Colonic mucosa (tissue), 4 donors: ENCODE data around the gene MROH8. TPM values are rescaled to one million over a fixed set of nuclear protein-coding genes. Genes with fewer than 3 reads are reported as not detected.

Experiments
- DNase-seq: peaks from one replicate; pipeline ENCODE4 v3.0.0-alpha.2; 2020
- H3K27ac ChIP-seq: fragments of 200-600 bp; one replicate; pipeline ENCODE4 v1.8.0; 2021
- H3K27me3 ChIP-seq: fragments of 200-600 bp; one replicate; pipeline ENCODE4 v1.8.0; 2021
- H3K36me3 ChIP-seq: fragments of 200-600 bp; one replicate; pipeline ENCODE4 v1.8.0; 2021
- H3K4me1 ChIP-seq: fragments of 200-600 bp; one replicate; pipeline ENCODE4 v1.8.0; 2021; ENCODE audit warnings: mild to moderate bottlenecking
- H3K4me3 ChIP-seq: fragments of 200-600 bp; one replicate; pipeline ENCODE4 v1.8.0; 2021
- H3K9ac ChIP-seq, 2 donors: one replicate each; pipeline ENCODE4 v1.7.0; 2013; ENCODE audit warnings: control low read depth in 2 of 2, low read depth in 2 of 2, low read length in 2 of 2
- H3K9me3 ChIP-seq: fragments of 200-600 bp; one replicate; pipeline ENCODE4 v1.8.0; 2021
- intact Hi-C: fragments of 100-400 bp; cut with DNase I; formaldehyde crosslinking; loops from one replicate; pipeline ENCODE4 v1.14.1; 2022
- total RNA-seq, 2 donors: library from RNA; stranded (reverse); fragmentation: NEBNext Ultra II Directional in 1 of 2; extraction: Animal tissue kit (Norgen Biotek cat#: 25700) in 1 of 2; gene quantifications; one replicate each; pipeline ENCODE4 v1.2.1, GENCODE V29; 2021
- TF ChIP-seq, protein P1 (sequence below): fragments of 200-600 bp; IDR thresholded peaks from one replicate; pipeline ENCODE4 v1.8.0; 2022; ENCODE audit warnings: antibody characterized with exemption, mild to moderate bottlenecking
- donor health status: healthy.
- donor health status: DM: no; HTN: no; CAD: no.
- donor health status: DM: no; HTN: no; CAD: no.

Gene MROH8
- total RNA-seq, 2 donors from 2014 or later = 0.90 to 1.3 TPM

DNA sequence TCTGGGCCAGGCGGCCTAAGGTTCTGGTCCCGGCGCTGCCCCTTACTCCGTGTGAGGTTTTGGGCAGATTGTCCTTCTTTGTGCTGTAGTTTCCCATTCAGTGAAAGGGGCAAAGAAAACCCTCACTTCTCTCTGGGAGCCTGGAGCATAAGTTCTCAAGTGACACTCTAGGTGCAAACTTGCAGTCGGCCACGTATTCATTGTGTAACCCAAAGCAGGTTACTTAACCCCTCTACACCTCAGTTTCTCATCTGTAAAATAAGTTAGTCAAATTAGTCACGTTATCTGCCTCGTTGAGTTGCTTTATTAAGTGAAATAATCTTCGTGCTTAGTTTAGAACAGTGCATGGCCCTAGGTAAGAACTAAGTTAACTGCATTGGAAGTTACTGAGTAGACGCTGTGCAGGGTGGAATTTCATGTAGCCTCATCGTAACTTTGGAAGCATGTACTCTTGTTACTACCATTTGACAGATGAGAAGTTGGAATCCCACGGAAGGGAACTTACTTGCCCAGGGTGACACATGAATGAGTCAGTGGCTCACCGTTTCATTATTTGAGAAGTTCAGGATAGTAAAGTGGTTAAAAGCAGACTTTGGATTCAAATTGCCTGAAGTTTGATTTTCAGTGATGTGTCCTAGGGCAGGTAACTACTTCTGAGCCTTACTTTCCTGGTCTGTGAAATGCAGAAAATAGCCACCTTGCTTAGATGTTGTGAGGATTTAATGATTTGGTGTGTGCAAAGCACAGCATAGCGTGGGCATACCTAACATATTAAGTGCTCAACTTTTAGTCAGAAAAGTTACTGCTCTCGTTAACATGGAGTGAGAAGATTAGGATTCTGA is 556 bp upstream of the MROH8 start:
- no peaks in the 10 kb centered on the region for H3K27me3 ChIP-seq
- H3K9ac ChIP-seq = peak overlapping the region; percentile 88 to 98
- intact Hi-C loops = loop anchor here (10.0 kb wide), 1 partner anchor 85 kb away; the partner anchor contains the start of gene RBL1
- DNase-seq = no peak
- no peaks in the 10 kb centered on the region for H3K36me3 ChIP-seq
- peak overlapping the region; percentile 98 for H3K4me3 ChIP-seq
- TF ChIP-seq, protein P1, sequence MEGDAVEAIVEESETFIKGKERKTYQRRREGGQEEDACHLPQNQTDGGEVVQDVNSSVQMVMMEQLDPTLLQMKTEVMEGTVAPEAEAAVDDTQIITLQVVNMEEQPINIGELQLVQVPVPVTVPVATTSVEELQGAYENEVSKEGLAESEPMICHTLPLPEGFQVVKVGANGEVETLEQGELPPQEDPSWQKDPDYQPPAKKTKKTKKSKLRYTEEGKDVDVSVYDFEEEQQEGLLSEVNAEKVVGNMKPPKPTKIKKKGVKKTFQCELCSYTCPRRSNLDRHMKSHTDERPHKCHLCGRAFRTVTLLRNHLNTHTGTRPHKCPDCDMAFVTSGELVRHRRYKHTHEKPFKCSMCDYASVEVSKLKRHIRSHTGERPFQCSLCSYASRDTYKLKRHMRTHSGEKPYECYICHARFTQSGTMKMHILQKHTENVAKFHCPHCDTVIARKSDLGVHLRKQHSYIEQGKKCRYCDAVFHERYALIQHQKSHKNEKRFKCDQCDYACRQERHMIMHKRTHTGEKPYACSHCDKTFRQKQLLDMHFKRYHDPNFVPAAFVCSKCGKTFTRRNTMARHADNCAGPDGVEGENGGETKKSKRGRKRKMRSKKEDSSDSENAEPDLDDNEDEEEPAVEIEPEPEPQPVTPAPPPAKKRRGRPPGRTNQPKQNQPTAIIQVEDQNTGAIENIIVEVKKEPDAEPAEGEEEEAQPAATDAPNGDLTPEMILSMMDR = no peak
- peak overlapping the region; percentile 100 for H3K27ac ChIP-seq
- H3K9me3 ChIP-seq = no peaks in the 10 kb centered on the region
- H3K4me1 ChIP-seq = peaks cover 8% of the 10 kb centered on the region

DNA sequence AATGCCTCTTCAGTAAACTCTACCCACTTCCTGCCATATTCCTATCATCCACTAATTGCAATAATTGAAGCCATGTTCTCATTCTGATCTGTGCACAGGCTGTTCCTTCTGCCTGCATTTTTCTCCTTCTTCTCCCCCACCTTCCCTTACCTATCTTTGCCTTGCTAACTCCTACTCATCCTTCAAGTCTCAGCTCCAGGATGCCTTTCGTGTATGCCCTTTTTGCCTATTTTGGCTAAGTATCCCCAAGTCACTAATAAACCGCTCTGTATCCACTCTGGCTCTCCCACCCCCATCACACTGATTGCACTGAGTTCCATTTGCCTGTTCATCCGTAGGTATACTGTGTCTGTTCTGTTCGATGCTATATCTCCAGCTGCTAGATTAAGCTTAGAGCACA is 6.5 kb downstream of the MROH8 start:
- H3K27me3 ChIP-seq = no peaks in the 10 kb centered on the region
- no peak for DNase-seq
- H3K4me3 ChIP-seq = no peak overlapping the region
- TF ChIP-seq, protein P1 = no peak
- no peaks in the 10 kb centered on the region for H3K36me3 ChIP-seq
- no peak overlapping the region for H3K9ac ChIP-seq
- H3K9me3 ChIP-seq = no peaks in the 10 kb centered on the region
- H3K4me1 ChIP-seq = no peaks in the 10 kb centered on the region
- intact Hi-C loops = no loop called here
- no peak overlapping the region for H3K27ac ChIP-seq

DNA sequence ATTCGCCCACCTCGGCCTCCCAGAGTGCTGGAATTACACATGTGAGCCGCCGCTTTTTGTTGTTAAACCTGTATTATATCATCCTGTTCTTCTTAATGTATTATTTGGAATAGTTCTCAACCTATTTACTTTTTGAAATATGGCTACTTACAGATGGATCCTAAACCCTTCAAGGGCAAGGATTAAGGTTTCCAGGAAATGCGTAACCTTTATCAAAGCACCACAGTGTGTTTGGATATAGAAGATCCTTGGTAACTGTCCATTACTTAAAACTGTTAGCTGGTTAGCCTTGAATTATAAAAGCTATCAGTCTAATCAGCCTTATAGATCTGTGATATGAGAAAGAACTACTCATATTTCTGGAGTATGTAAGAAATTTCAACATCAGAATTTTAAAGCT is 12.5 kb downstream of the MROH8 start:
- Histone ChIP-seq H3K4me3 (no peak overlapping the region), H3K4me1 (no peaks in the 10 kb centered on the region), H3K9me3 (no peaks in the 10 kb centered on the region), H3K27me3 (no peaks in the 10 kb centered on the region), H3K36me3 (no peaks in the 10 kb centered on the region), H3K27ac (no peak overlapping the region), H3K9ac (no peak overlapping the region)
- intact Hi-C loops = no loop called here
- DNase-seq = no peak
- TF ChIP-seq, protein P1 = no peak

DNA sequence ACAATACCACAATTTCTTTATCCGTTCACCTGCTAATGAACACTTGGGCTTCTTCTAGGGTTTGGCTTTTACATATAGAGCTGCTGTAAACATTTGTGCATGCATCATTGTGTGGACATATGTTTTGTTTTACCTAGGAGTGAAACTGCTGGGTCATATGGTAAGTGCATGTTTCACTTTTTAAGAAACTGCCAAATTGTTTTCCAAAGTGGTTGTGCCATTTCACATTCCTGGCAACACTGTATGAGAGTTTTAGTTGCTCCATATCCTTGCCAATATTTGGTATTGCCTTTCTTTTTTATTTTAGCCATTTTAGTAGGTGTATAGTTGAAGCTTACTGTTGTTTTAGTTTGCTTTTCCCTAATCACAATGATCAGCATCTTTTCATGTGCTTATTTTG is 14.3 kb downstream of the MROH8 start:
- Histone ChIP-seq H3K4me3 (no peak overlapping the region), H3K4me1 (no peaks in the 10 kb centered on the region), H3K27me3 (no peaks in the 10 kb centered on the region), H3K9ac (no peak overlapping the region), H3K27ac (no peak overlapping the region), H3K9me3 (no peaks in the 10 kb centered on the region), H3K36me3 (no peaks in the 10 kb centered on the region)
- intact Hi-C loops = no loop called here
- TF ChIP-seq, protein P1 = no peak
- no peak for DNase-seq

DNA sequence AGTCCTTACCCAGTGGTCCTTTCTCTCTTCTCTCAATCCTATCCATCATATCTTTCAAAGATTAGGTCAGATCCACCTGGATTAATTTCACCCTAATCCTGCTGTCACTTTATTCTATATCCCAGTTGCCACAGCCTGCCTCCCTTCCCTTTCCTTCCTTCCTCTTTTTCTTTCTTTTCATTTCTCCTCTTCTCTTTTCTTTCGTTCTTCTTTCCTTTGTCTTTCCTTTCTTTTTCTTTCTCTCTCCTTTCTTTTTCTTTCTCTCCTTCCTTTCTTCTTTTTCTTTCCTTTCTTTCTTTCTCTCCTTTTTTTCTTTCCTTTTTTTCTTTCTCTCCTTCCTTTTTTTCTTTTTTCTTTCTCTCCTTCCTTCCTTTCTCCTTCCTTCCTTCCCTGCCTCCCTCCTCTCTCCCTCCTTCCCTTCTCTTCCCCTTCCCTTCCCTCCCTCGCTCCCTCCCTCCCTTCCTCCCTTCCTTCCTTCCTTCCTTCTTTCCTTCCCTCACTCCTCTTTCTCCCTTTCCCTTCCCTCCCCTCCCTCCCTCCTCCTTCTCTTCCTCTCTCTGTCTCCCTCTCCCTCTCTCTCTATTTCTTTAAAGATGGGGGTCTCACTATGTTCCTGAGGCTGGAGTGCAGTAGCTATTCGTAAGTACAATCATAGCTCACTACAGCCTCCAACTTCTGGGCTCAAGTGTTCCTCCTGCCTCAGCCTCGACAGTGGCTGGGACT is 15.4 kb downstream of the MROH8 start:
- no peak for DNase-seq
- Histone ChIP-seq H3K9me3 (no peaks in the 10 kb centered on the region), H3K27me3 (no peaks in the 10 kb centered on the region), H3K36me3 (no peaks in the 10 kb centered on the region), H3K9ac (no peak overlapping the region), H3K4me3 (no peak overlapping the region), H3K27ac (no peak overlapping the region), H3K4me1 (no peaks in the 10 kb centered on the region)
- intact Hi-C loops = no loop called here
- TF ChIP-seq, protein P1 = no peak
